Right atrium auricular region (tissue), 2 donors: ENCODE results near the gene PKD1L1. TPM values are rescaled to one million over a fixed set of nuclear protein-coding genes. Genes with fewer than 3 reads are reported as not detected.

Experiments used
- DNase-seq: peaks from one replicate; pipeline ENCODE4 v3.0.0-alpha.2; 2019; ENCODE audit warnings: low spot score
- H3K27ac ChIP-seq, 2 donors: fragments of 200-600 bp; sonication (generic); 1 replicate in 1 of 2; 2 replicates in 1 of 2; pipeline ENCODE4 v1.5.1; 2016 to 2019
- H3K27me3 ChIP-seq, 2 donors: fragments of 200-600 bp; sonication (generic); one replicate each; pipeline versions ENCODE4 v1.5.1 to v1.6.0; 2017 to 2019
- H3K36me3 ChIP-seq: fragments of 200-600 bp; sonication (generic); one replicate; pipeline ENCODE4 v1.5.1; 2016
- H3K4me1 ChIP-seq, 2 donors: fragments of 200-600 bp; sonication (generic); one replicate each; pipeline versions ENCODE4 v1.5.1 to v1.6.0; 2017 to 2019
- H3K4me3 ChIP-seq, 2 donors: fragments of 200-600 bp; sonication (generic); 1 replicate in 1 of 2; 2 replicates in 1 of 2; pipeline ENCODE4 v1.5.1; 2017 to 2019; ENCODE audit warnings: mild to moderate bottlenecking in 1 of 2, moderate library complexity in 1 of 2
- H3K9me3 ChIP-seq, 2 donors: fragments of 200-600 bp; sonication (generic); one replicate each; pipeline ENCODE4 v1.5.1; 2019
- total RNA-seq, 2 donors: library from RNA; depleted of rRNA; stranded (reverse); fragments of >200 nt; gene quantifications; one replicate each; pipeline ENCODE4 v1.1.0, GENCODE V29; 2016
- TF ChIP-seq, protein P1 (sequence below), 2 donors: fragments of 200-600 bp; sonication (generic); IDR thresholded peaks; one replicate each; pipeline ENCODE4 v1.5.1; 2019; ENCODE audit warnings: antibody characterized with exemption in 2 of 2

The PKD1L1 gene
- total RNA-seq, 2 donors from 2014 or later, result 0.98 to 1.1 TPM

DNA sequence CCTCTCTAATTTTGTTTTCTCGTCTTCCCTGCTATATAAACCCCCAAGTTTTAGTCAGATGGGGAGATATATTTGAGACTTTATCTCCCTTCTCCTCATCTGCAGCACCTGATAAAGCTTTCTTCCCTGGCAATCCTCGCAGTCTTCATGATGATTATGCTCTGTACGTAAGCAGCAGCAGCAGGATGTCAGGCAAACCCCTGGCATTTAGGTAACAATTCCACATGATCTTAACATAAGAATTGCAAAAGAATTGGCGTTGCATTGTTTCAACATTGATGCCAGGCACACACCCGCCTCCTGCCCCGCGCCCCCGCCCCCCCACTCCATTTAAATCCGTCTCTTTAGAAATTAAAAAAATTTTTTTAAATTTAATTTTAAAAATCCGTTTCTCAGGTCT, 6.1 kb downstream of the PKD1L1 start:
- Histone ChIP-seq H3K4me1 (peaks cover 0 to 68% of the 10 kb centered on the region in 2 donors), H3K9me3 (no peaks in the 10 kb centered on the region), H3K4me3 (no peak overlapping the region)

GRCh38 chr7:47941136-47941844, 7.0 kb downstream of the PKD1L1 start:
- H3K27ac ChIP-seq, result peak overlapping the region; percentile 86 to 96
- H3K4me3 ChIP-seq, result no peak overlapping the region
- DNase-seq, result peak; percentile 80
- peaks cover 0 to 76% of the 10 kb centered on the region in 2 donors for H3K4me1 ChIP-seq
- no peaks in the 10 kb centered on the region for H3K27me3 ChIP-seq
- H3K36me3 ChIP-seq, result no peaks in the 10 kb centered on the region
- TF ChIP-seq, protein P1, sequence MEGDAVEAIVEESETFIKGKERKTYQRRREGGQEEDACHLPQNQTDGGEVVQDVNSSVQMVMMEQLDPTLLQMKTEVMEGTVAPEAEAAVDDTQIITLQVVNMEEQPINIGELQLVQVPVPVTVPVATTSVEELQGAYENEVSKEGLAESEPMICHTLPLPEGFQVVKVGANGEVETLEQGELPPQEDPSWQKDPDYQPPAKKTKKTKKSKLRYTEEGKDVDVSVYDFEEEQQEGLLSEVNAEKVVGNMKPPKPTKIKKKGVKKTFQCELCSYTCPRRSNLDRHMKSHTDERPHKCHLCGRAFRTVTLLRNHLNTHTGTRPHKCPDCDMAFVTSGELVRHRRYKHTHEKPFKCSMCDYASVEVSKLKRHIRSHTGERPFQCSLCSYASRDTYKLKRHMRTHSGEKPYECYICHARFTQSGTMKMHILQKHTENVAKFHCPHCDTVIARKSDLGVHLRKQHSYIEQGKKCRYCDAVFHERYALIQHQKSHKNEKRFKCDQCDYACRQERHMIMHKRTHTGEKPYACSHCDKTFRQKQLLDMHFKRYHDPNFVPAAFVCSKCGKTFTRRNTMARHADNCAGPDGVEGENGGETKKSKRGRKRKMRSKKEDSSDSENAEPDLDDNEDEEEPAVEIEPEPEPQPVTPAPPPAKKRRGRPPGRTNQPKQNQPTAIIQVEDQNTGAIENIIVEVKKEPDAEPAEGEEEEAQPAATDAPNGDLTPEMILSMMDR (IDR thresholded peaks at IDR 0.05), result no peak
- H3K9me3 ChIP-seq, result no peaks in the 10 kb centered on the region

More for the DNA sequence above, 6.1 kb downstream of the PKD1L1 start:
- TF ChIP-seq, protein P1 (IDR thresholded peaks at IDR 0.05), result no peak
- Histone ChIP-seq H3K27me3 (no peaks in the 10 kb centered on the region), H3K36me3 (no peaks in the 10 kb centered on the region), H3K27ac (peak overlapping the region; percentile 86 to 96)
- DNase-seq, result peak; percentile 46

GRCh38 chr7:47940088-47941013, 7.9 kb downstream of the PKD1L1 start:
- no peaks in the 10 kb centered on the region for H3K27me3 ChIP-seq
- no peaks in the 10 kb centered on the region for H3K36me3 ChIP-seq
- peak; percentile 71 for DNase-seq
- no peaks in the 10 kb centered on the region for H3K9me3 ChIP-seq
- peaks cover 0 to 69% of the 10 kb centered on the region in 2 donors for H3K4me1 ChIP-seq
- H3K4me3 ChIP-seq, result no peak overlapping the region
- peak overlapping the region; percentile 86 to 96 for H3K27ac ChIP-seq
- TF ChIP-seq, protein P1 (IDR thresholded peaks at IDR 0.05), result no peak

- Histone ChIP-seq H3K4me3 (no peak overlapping the region), H3K4me1 (peaks cover 0 to 62% of the 10 kb centered on the region in 2 donors), H3K36me3 (no peaks in the 10 kb centered on the region), H3K27ac (peak overlapping the region; percentile 86 to 96), H3K9me3 (no peaks in the 10 kb centered on the region), H3K27me3 (no peaks in the 10 kb centered on the region)
- TF ChIP-seq, protein P1 (IDR thresholded peaks at IDR 0.05), result no peak
- DNase-seq, result no peak
These were observed 8.7 kb downstream of the PKD1L1 start for GRCh38 chr7:47939425-47940036.

DNA sequence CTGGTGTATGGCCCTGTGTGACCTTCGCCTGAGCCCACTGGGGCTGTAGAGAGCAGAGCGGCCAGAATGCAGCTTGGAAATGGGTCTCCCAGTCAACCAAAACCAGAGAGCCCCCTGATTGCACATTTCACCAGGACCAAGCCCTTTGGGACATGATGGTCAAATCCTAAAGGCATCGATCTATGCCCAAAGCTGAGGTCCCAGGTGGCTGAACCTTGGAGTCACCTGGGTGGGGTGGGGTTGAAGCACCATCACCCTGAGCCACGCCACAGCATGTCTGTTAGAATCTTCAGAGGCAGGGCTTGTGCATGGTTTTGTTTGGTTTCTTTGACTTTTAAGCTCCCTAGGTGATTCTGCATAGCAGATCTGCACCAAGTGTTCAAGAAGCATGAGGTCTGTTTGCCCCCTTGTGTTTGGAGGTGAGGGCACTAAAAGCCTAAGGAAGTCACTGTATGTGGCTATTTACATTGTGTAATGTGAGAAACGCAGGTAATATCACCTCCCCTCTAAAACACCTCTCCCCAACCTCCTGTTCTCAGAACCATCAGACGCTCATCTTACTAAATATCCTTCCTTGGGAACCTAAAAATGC, 9.6 kb downstream of the PKD1L1 start:
- H3K4me3 ChIP-seq, result no peak overlapping the region
- no peaks in the 10 kb centered on the region for H3K27me3 ChIP-seq
- H3K36me3 ChIP-seq, result no peaks in the 10 kb centered on the region
- H3K9me3 ChIP-seq, result no peaks in the 10 kb centered on the region
- H3K27ac ChIP-seq, result peak overlapping the region; percentile 86 to 96
- H3K4me1 ChIP-seq, result peaks cover 0 to 62% of the 10 kb centered on the region in 2 donors
- no peak for DNase-seq
- TF ChIP-seq, protein P1 (IDR thresholded peaks at IDR 0.05), result no peak
